GM19455 (cell line): ENCODE data around the gene MRPL28.
"Not testable (repeated sequence)": the region's sequence is repeated elsewhere in the genome, so short reads cannot be mapped to it uniquely, and the experiment has no call there.

ENCODE experiments used
- ATAC-seq: cut with Tn5 transposase; IDR thresholded peaks from one replicate; pipeline ENCODE4 v1.9.1; 2021; ENCODE audit not compliant: unreplicated experiment

MRPL28 gene

DNA sequence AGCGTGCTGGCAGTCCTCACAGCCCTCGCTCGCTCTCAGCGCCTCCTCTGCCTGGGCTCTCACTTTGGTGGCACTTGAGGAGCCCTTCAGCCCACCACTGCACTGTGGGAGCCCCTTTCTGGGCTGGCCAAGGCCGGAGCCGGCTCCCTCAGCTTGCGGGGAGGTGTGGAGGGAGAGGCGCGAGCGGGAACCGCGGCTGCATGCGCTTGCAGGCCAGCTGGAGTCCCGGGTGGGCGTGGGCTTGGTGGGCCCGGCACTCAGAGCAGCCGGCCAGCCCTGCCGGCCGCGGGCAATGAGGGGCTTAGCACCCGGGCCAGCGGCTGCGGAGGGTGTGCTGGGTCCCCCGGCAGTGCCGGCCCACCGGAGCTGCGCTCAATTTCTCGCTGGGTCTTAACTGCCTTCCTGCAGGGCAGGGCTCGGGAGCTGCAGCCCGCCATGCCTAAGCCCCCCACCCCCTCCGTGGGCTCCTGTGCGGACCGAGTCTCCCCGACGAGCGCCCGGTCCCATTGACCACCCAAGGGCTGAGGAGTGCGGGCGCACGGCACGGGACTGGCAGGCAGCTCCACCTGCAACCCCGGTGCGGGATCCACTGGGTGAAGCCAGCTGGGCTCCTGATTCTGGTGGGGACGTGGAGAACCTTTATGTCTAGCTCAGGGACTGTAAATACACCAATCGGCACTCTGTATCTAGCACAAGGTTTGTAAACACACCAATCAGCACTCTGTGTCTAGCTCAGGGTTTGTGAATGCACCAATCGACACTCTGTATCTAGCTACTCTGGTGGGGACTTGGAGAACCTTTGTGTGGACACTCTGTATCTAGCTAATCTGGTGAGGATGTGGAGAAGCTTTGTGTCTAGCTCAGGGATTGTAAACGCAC, 29.0 kb downstream of the MRPL28 start:
- ATAC-seq = not testable (repeated sequence)

GRCh38 chr16:340370-341091, 29.8 kb downstream of the MRPL28 start:
- no peak for ATAC-seq

- no peak for ATAC-seq
These were observed 30.7 kb downstream of the MRPL28 start for GRCh38 chr16:339680-340079.

GRCh38 chr16:337975-338575, 32.3 kb downstream of the MRPL28 start:
- ATAC-seq = no peak

DNA sequence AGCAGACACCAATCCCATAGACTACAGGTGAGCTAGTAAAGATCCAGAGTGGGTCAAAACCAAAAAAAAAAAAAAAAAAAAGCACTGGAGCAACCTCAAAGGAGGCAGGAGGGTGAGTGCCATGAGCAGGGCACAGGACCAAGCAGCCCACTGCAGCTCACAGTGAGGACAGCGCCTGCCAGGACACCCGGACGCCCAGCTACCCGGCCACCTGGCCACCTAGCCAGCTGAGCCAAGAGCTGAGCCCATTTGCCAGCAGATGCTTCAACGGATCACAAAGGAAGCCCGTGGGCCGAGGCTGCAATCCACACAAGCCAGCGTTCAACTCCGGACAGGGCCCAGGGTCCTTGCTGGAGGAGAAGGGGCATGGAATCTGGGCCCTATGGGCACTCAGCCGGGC, 32.9 kb downstream of the MRPL28 start:
- ATAC-seq = no peak

GRCh38 chr16:336269-336668, 34.1 kb downstream of the MRPL28 start:
- no peak for ATAC-seq

GRCh38 chr16:334861-335632, 35.3 kb downstream of the MRPL28 start:
- ATAC-seq = not testable (repeated sequence)

DNA sequence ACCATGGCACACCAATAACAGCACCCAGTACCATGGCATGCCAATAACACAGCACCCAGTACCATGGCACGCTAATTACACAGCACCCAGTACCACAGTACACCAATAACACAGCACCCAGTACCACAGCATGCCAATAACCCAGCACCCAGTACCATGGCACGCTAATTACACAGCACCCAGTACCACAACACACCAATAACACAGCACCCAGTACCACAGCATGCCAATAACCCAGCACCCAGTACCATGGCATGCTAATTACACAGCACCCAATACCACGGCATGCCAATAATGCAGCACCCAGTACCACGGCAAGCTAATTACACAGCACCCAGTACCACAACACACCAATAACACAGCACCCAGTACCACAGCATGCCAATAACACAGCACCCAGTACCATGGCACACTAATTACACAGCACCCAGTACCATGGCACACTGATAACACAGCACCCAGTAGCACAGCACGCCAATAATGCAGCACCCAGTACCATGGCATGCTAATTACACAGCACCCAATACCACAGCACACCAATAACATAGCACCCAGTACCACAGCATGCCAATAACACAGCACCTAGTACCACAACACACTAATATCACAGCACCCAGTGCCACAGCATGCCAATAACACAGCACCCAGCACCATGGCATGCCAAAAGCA, 36.0 kb downstream of the MRPL28 start:
- not testable (repeated sequence) for ATAC-seq

DNA sequence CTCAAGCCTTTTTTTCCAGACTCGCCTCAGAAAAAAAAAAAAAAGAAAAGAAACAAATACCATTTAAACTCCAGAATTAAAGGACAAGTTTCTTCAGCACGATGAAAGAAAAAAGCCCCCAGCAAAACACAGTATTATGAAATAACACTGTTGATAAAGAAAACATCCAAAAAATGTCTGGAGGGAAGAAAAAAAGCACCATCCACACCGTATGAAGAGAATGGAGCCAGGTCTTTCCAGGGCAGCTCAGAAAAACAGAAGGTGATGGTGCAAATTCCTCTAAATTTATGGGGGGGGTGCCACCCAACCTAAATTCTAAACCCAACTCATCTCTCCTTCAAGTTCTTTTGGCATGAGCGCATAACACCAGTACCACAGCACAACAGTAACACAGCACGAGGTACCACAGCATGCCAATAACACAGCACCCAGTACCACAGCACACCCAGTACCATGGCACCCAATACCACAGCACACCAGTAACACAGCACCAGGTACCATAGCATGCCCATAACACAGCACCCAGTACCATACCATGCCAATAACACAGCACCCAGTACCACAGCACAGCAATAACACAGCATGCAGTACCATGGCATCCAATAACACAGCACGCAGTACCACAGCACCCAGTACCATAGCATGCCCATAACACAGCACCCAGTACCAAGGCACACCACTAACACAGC, 36.8 kb downstream of the MRPL28 start:
- ATAC-seq = no peak

DNA sequence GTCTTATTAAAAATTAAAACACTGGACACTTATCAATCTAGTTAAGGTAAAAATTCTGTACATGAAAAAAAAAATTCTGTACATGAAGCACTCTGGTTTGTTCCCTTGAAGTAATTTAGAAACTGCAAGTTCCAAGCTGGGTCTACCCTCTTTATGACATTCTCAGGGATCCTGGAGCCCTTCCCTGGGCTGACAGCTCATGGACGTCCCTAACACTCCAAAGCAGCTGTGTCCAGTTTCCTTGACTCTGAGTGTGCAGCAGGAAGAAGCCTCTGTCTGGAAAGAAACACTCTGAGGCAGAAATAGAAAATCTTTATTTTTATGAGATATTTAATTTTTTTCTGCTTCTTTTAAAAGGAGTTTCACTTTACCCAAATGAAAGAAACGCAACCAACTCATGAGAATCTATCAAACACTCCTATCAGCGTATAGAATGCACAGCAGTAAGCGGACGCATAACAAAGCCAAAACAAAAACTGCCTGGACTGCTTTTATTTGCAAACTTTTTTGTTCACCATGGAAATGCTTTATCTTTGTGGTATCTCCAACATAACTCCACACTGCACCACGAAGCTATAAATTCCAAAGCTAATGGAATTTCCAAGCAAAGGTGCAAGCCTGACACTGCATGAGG, 39.0 kb downstream of the MRPL28 start:
- ATAC-seq = not testable (repeated sequence)

GRCh38 chr16:330741-331140, 39.6 kb downstream of the MRPL28 start:
- ATAC-seq = no peak

- no peak for ATAC-seq
These were observed 44.8 kb downstream of the MRPL28 start for GRCh38 chr16:325375-326145.

GRCh38 chr16:324451-325334, 45.6 kb downstream of the MRPL28 start:
- ATAC-seq = no peak

DNA sequence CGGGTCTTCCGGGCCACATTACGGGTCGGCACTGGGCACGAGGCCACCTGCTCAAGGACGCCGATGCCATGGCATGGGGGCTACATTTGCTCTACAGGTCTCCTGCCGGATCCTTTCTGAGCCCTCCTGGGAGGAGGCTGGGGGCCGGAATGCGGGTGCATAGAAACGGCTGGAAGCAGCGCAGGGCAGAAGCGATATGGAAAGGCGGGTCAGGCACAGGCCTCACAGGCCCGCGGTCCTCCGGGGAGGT, 46.2 kb downstream of the MRPL28 start:
- ATAC-seq = no peak

DNA sequence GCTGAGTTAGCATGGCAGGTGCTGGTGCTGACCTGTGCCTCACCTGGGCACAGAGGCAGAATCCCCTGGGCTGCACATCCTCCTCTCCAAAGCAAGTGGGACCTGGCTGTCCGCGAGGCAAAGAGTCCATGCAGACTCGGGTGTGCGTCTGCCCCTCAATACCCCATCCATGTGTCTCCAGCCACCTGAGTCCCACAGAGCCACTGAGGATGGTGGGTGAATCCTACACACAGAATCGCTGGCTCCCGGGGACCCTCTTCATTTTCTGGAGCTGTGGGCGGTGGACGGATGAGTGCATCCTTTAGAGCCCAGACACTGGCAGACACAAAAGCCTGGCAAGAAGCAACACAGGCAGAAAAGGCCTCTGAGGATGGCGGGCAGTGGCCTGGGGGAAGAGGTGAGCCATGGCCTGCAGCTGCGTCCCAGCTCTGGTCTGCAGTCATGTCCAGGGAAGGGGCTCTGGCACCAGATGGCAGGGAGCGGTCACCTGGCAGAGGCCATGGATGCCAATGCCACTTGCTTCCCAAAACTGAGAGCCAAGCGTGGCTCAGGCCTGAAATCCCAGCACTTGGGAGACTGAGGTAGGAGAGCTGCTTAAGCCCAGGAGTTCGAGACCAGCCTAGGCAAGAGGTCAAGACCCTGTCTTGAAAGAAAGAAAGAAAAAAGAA, 47.7 kb downstream of the MRPL28 start:
- ATAC-seq = no peak

- ATAC-seq = no peak
These were observed 48.8 kb downstream of the MRPL28 start for GRCh38 chr16:321532-321931.

DNA sequence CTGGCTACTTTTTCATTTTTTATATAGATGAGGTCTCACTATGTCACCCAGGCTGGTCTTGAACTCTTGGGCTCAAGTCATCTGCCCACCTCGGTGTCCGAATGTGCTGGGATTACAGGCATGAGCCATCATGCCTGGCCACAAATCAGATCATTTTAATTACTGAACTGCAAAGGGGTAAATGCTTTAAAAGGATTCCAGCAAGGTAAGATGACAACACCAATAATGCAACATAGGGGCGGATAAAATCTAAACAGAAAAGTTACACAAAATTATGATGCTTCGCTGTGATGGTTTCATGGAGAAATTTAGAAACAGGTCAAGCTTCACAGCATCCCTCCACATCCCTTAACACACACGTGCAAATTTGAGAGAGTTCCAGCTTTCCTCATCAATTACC, 50.1 kb downstream of the MRPL28 start:
- ATAC-seq = no peak

DNA sequence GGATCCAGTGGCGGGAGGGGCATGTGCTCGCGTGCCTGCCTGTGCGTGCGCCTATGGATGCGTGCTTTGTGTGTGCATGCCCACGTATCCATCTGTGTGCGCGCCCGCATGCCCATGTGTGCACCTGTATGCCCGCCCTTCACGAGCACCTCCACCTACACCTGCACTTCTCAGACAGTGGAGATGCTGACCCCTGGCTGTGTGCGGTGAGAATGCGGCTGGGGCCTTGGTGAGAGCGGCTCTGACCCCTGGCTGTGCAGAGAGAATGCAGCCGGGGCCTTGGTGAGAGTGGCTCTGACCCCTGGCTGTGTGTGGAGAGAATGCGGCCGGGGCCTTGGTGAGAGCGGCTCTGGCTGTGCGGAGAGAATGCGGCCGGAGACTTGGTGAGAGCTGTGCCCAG, 51.7 kb downstream of the MRPL28 start:
- ATAC-seq = no peak
